AG08396 (cell line): Measurements from ENCODE around the gene CD2AP.
"Not testable (repeated sequence)": the region's sequence is repeated elsewhere in the genome, so short reads cannot be mapped to it uniquely, and the experiment has no call there.

ENCODE experiments used
- DNase-seq: peaks from one replicate; pipeline ENCODE4 v3.0.0; 2012; ENCODE audit warnings: low spot score, mixed read lengths

CD2AP gene

GRCh38 chr6:47496935-47497579, 19.5 kb downstream of the CD2AP start:
- DNase-seq = no peak

- no peak for DNase-seq
Measured at GRCh38 chr6:47502920-47503319, 25.3 kb downstream of the CD2AP start.

GRCh38 chr6:47509937-47510336, 32.3 kb downstream of the CD2AP start:
- DNase-seq = no peak

GRCh38 chr6:47512872-47513271, 35.3 kb downstream of the CD2AP start:
- no peak for DNase-seq

GRCh38 chr6:47519279-47519678, 41.7 kb downstream of the CD2AP start:
- DNase-seq = no peak

- no peak for DNase-seq
Measured at GRCh38 chr6:47520282-47520681, 42.7 kb downstream of the CD2AP start.

- no peak for DNase-seq
Measured at GRCh38 chr6:47521961-47522360, 44.4 kb downstream of the CD2AP start.

- DNase-seq = peak; percentile 34
Measured at GRCh38 chr6:47524136-47524845, 46.7 kb downstream of the CD2AP start.

- no peak for DNase-seq
Measured at GRCh38 chr6:47525330-47526057, 47.9 kb downstream of the CD2AP start.

- DNase-seq = no peak
Measured at GRCh38 chr6:47527274-47527673, 49.7 kb downstream of the CD2AP start.

- DNase-seq = no peak
Measured at GRCh38 chr6:47529734-47530133, 52.1 kb downstream of the CD2AP start.

GRCh38 chr6:47532981-47533585, 55.5 kb downstream of the CD2AP start:
- DNase-seq = no peak

- DNase-seq = no peak
Measured at GRCh38 chr6:47534063-47534462, 56.5 kb downstream of the CD2AP start.

GRCh38 chr6:47535316-47536225, 58.0 kb downstream of the CD2AP start:
- no peak for DNase-seq

- no peak for DNase-seq
Measured at GRCh38 chr6:47536816-47537401, 59.3 kb downstream of the CD2AP start.

GRCh38 chr6:47545223-47545622, 67.6 kb downstream of the CD2AP start:
- no peak for DNase-seq

GRCh38 chr6:47551670-47552069, 74.1 kb downstream of the CD2AP start:
- DNase-seq = no peak

GRCh38 chr6:47552319-47552718, 74.7 kb downstream of the CD2AP start:
- no peak for DNase-seq

- DNase-seq = not testable (repeated sequence)
Measured at GRCh38 chr6:47553243-47553642, 75.7 kb downstream of the CD2AP start.

- not testable (repeated sequence) for DNase-seq
Measured at GRCh38 chr6:47556459-47556858, 78.9 kb downstream of the CD2AP start.

- DNase-seq = no peak
Measured at GRCh38 chr6:47563162-47563561, 85.6 kb downstream of the CD2AP start.
